C4-2B (cell line): Measurements from ENCODE around the gene DNAH12.

Experiments
- ZFX ChIP-seq: fragments of 450-650 bp; IDR thresholded peaks from 2 replicates; pipeline ENCODE4 v1.6.1; 2017
- TF ChIP-seq, protein P1 (sequence below): fragments of 450-650 bp; conservative IDR thresholded peaks from 2 replicates; pipeline ENCODE4 v1.5.1; 2017; ENCODE audit warnings: mild to moderate bottlenecking

DNA sequence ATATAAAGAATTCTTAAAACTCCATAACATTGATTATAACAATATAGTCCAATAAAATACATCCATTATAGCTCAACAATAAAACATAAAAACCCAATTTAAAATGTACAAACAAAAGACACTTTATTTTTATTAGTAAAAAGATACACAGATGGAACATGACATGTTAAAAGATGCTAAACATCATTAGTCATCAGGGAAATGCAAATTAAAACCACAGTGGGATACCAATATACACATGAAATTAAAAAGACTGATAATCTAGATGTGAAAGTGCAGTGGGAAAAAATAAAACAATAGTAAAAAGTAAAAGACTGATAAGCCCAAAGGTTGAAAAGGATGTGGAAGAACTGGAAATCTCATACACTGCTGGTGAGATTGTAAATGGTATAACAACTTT lies 46.2 kb downstream of the DNAH12 start:
- TF ChIP-seq, protein P1, sequence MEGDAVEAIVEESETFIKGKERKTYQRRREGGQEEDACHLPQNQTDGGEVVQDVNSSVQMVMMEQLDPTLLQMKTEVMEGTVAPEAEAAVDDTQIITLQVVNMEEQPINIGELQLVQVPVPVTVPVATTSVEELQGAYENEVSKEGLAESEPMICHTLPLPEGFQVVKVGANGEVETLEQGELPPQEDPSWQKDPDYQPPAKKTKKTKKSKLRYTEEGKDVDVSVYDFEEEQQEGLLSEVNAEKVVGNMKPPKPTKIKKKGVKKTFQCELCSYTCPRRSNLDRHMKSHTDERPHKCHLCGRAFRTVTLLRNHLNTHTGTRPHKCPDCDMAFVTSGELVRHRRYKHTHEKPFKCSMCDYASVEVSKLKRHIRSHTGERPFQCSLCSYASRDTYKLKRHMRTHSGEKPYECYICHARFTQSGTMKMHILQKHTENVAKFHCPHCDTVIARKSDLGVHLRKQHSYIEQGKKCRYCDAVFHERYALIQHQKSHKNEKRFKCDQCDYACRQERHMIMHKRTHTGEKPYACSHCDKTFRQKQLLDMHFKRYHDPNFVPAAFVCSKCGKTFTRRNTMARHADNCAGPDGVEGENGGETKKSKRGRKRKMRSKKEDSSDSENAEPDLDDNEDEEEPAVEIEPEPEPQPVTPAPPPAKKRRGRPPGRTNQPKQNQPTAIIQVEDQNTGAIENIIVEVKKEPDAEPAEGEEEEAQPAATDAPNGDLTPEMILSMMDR = no peak
- no peak for TF ChIP-seq ZFX
